GM13977 (cell line): ENCODE results near the gene ZNF652.
"Not testable (repeated sequence)": the region's sequence is repeated elsewhere in the genome, so short reads cannot be mapped to it uniquely, and the experiment has no call there.

Source experiments
- DNase-seq: peaks from one replicate; pipeline ENCODE4 v3.0.0; 2012; ENCODE audit warnings: low spot score
- in situ Hi-C: fragments of 300-500 bp; cut with MboI; formaldehyde crosslinking; loops from one replicate; pipeline ENCODE4 v1.12.0; 2022; ENCODE audit warnings: low sequenced_read_pairs, low pct_unique_long_range_greater_than_20kb, mixed read lengths, inconsistent platforms; ENCODE audit not compliant: unreplicated experiment
- TF ChIP-seq, protein P1 (sequence below): IDR thresholded peaks from 2 replicates; pipeline ENCODE4 v1.5.1; 2012; ENCODE audit warnings: mild to moderate bottlenecking, control low read depth; ENCODE audit not compliant: insufficient read depth; ENCODE audit errors: extremely low read depth, missing control alignments

ZNF652 gene

GRCh38 chr17:49393491-49394255 lies 31.6 kb upstream of the ZNF652 start:
- in situ Hi-C loops: no loop called here
- DNase-seq: no peak
- TF ChIP-seq, protein P1, sequence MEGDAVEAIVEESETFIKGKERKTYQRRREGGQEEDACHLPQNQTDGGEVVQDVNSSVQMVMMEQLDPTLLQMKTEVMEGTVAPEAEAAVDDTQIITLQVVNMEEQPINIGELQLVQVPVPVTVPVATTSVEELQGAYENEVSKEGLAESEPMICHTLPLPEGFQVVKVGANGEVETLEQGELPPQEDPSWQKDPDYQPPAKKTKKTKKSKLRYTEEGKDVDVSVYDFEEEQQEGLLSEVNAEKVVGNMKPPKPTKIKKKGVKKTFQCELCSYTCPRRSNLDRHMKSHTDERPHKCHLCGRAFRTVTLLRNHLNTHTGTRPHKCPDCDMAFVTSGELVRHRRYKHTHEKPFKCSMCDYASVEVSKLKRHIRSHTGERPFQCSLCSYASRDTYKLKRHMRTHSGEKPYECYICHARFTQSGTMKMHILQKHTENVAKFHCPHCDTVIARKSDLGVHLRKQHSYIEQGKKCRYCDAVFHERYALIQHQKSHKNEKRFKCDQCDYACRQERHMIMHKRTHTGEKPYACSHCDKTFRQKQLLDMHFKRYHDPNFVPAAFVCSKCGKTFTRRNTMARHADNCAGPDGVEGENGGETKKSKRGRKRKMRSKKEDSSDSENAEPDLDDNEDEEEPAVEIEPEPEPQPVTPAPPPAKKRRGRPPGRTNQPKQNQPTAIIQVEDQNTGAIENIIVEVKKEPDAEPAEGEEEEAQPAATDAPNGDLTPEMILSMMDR: no peak

DNA sequence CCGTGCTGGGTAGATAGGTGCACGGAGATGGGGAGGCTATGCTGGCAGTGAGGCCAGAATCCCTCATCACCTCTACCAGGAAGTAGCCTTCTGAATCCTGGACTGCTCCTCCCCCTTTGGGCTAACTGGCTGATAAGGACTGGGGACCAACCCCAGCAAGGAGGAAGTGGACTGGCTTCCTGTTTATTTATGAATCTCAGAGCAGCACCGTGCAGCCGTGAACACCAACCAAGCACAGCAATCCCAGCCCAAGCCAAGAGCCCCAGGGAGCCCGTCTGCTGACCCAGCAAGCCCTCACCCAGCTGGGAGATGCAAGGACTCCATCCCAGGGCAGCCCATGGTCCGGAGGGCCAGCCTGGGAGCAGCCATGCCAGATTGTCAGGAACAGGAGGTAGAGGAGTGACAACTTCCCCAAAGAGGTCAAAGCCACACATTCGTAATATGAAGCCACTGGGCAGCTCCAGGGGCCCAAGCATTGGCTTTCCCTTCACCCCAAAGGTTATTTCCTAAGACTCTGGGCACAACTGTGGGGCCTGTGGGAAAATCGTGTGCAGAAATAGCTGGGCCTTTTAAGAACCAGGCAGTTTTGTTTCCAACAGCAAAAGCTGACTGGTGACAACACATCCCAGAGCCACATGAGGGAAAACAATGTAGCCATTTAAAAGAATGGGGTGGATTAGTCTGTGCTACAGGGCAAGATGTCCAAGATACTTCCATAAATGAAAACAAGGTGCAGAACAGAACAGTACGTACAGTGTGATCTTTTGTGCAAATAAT lies 28.7 kb upstream of the ZNF652 start:
- in situ Hi-C loops: no loop called here
- DNase-seq: no peak

DNA sequence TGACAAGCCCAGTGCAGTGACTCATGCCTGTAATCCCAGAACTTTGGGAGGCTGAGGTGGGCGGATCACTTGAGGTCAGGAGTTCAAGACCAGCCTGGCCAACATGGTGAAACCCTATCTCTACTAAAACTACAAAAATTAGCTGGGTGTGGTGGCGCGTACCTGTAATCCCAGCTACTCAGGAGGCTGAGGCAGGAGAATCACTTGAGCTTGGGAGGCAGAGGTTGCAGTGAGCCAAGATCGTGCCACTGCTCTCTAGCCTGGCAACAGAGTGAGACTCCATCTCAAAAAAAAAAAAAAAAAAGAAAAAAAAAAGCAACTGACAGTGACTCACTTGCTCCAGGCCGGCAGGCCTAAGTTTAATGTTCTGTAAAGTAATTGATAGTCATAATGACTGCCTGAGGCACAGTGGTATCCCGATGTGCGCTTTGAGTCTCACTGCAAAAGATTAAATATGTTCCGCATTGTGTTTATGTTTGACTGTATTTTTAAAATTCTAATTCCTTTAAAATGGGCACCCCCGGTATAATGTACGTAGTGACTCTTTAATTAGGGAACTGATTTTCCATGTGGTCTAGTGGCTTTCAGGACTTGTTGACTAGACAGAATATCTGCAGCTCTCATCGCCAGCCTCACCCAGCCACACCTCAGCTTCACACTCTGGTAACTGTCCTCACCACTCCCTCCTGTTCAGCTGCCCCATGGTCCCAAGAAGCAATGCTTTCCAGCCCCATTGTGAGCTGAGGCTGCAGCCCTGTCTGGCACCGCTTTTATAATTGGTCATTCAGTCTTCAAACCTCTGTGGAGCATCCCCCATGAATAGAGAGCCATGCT lies 27.7 kb upstream of the ZNF652 start:
- not testable (repeated sequence) for DNase-seq
- in situ Hi-C loops: loop anchor here (10.0 kb wide), 1 partner anchor 75 kb away; no protein-coding TSS in a partner anchor

More for the DNA sequence above, 28.7 kb upstream of the ZNF652 start:
- TF ChIP-seq, protein P1: no peak

- in situ Hi-C loops: loop anchor here (10.0 kb wide), 1 partner anchor 74 kb away; no protein-coding TSS in a partner anchor
- no peak for DNase-seq
- TF ChIP-seq, protein P1: no peak
These were observed 26.9 kb upstream of the ZNF652 start for GRCh38 chr17:49388692-49389513.

- no peak for DNase-seq
- TF ChIP-seq, protein P1: no peak
- in situ Hi-C loops: loop anchor here (10.0 kb wide), 1 partner anchor 73 kb away; no protein-coding TSS in a partner anchor
These were observed 26.2 kb upstream of the ZNF652 start for GRCh38 chr17:49388290-49388640.

- no peak for DNase-seq
- in situ Hi-C loops: loop anchor here (10.0 kb wide), 1 partner anchor 73 kb away; no protein-coding TSS in a partner anchor
- TF ChIP-seq, protein P1: no peak
These were observed 25.6 kb upstream of the ZNF652 start for GRCh38 chr17:49387498-49388289.
